Upper lobe of left lung (tissue), 6 donors: Measurements from ENCODE around the gene AADACL4. TPM values are rescaled to one million over a fixed set of nuclear protein-coding genes. Genes with fewer than 3 reads are reported as not detected.

Experiments
- ATAC-seq, 2 donors: fragments of 200-7000 bp; cut with Tn5 transposase; one replicate each; pipeline ENCODE4 v1.9.1; 2022; ENCODE audit warnings: mild to moderate bottlenecking in 2 of 2, moderate library complexity in 2 of 2; ENCODE audit not compliant: low FRiP score in 2 of 2
- DNase-seq, 2 donors: peaks; one replicate each; pipeline ENCODE4 v3.0.0-alpha.2; 2019 to 2020
- H3K27ac ChIP-seq, 4 donors: fragments of 200-600 bp; sonication (generic); one replicate each; pipeline ENCODE4 v1.5.1; 2016 to 2019
- H3K27me3 ChIP-seq, 4 donors: fragments of 200-600 bp; sonication (generic); one replicate each; pipeline ENCODE4 v1.5.1; 2017 to 2019
- H3K36me3 ChIP-seq, 4 donors: fragments of 200-600 bp; sonication (generic); one replicate each; pipeline ENCODE4 v1.5.1; 2016 to 2019
- H3K4me1 ChIP-seq, 4 donors: fragments of 200-600 bp; sonication (generic); one replicate each; pipeline ENCODE4 v1.5.1; 2018 to 2019
- H3K4me3 ChIP-seq, 4 donors: fragments of 200-600 bp; sonication (generic); one replicate each; pipeline ENCODE4 v1.5.1; 2017 to 2019; ENCODE audit warnings: mild to moderate bottlenecking in 2 of 4, moderate library complexity in 1 of 4
- H3K9me3 ChIP-seq, 4 donors: fragments of 200-600 bp; sonication (generic); one replicate each; pipeline ENCODE4 v1.5.1; 2018 to 2019
- CTCF ChIP-seq, 6 experiments: fragments of 450-650 bp in 4 of 6; fragments of 200-600 bp in 2 of 6; sonication (generic) in 2 of 6; IDR thresholded peaks; one replicate each; pipeline ENCODE4 v1.5.1; 2016 to 2019; ENCODE audit warnings: antibody characterized with exemption in 6 of 6
- EP300 ChIP-seq, 4 donors: sonication (generic); formaldehyde crosslinking; IDR thresholded peaks; one replicate each; pipeline ENCODE4 v1.5.1; 2017; ENCODE audit warnings: antibody characterized with exemption in 4 of 4, control low read depth in 2 of 4
- POLR2A ChIP-seq, 4 donors: fragments of 450-650 bp; IDR thresholded peaks; one replicate each; pipeline ENCODE4 v1.5.1; 2016 to 2017; ENCODE audit warnings: antibody characterized with exemption in 4 of 4, mild to moderate bottlenecking in 2 of 4
- POLR2AphosphoS5 ChIP-seq, 2 donors: sonication (generic); formaldehyde crosslinking; IDR thresholded peaks; one replicate each; pipeline ENCODE4 v1.5.1; 2017; ENCODE audit warnings: antibody characterized with exemption in 2 of 2
- whole genome bisulfite sequencing, 2 donors: methylation state at CpG; one replicate each; pipeline ENCODE4 v1.1.5; 2017 to 2018; 5-methylcytosine and 5-hydroxymethylcytosine counted together
- total RNA-seq, 6 donors: library from RNA; depleted of rRNA in 4 of 6; stranded (reverse); fragments of >200 nt in 4 of 6; gene quantifications; one replicate each; pipeline versions ENCODE4 v1.1.0 to v1.2.1, GENCODE V29; 2016 to 2021
- donor health status: DM: no; HTN: no; CAD: no; lungs with moderate emphysema.
- donor health status: DM: no; HTN: yes; CAD: no; lungs with severe emphysema.

The AADACL4 gene
- total RNA-seq, 6 donors from 2014 or later, result not detected

GRCh38 chr1:12604114-12604874, 39.6 kb upstream of the AADACL4 start:
- Histone ChIP-seq H3K4me1 (peaks cover 51 to 65% (median 58%) of the 10 kb centered on the region in 4 donors), H3K4me3 (no peak overlapping the region), H3K36me3 (peaks cover 0 to 5% (median 0%) of the 10 kb centered on the region in 4 donors), H3K27me3 (no peaks in the 10 kb centered on the region), H3K27ac (peak overlapping the region; percentile 52 to 76 (median 62)), H3K9me3 (no peaks in the 10 kb centered on the region)
- TF ChIP-seq CTCF (IDR thresholded peaks at IDR 0.05) (no peak), POLR2A (IDR thresholded peaks at IDR 0.05) (peak in 1 of 4 donors; percentile 15), POLR2AphosphoS5 (IDR thresholded peaks at IDR 0.05) (peak; percentile 91 to 95), EP300 (IDR thresholded peaks at IDR 0.05) (peak in 2 of 4 donors; percentile 81 to 91)
- WGBS, 2 donors, result 50 to 54% methylated on average over 16 of the region's 16 CpGs
- DNase-seq (peak in 1 of 2 donors; percentile 82), ATAC-seq (peak; percentile 88 to 90)

- Histone ChIP-seq H3K4me3 (no peak overlapping the region), H3K27ac (peak overlapping the region in 3 of 4 donors; percentile 52 to 76 (median 56)), H3K4me1 (peaks cover 51 to 58% (median 55%) of the 10 kb centered on the region in 4 donors), H3K36me3 (peaks cover 0 to 5% (median 0%) of the 10 kb centered on the region in 4 donors), H3K27me3 (no peaks in the 10 kb centered on the region), H3K9me3 (no peaks in the 10 kb centered on the region)
- DNase-seq (no peak), ATAC-seq (no peak)
- 81 to 90% methylated on average over 9 of the region's 9 CpGs for WGBS, 2 donors
- TF ChIP-seq POLR2AphosphoS5 (IDR thresholded peaks at IDR 0.05), result no peak
- TF ChIP-seq EP300 (IDR thresholded peaks at IDR 0.05), result no peak
- no peak for TF ChIP-seq POLR2A (IDR thresholded peaks at IDR 0.05)
- TF ChIP-seq CTCF (IDR thresholded peaks at IDR 0.05), result no peak
These were observed 38.9 kb upstream of the AADACL4 start for GRCh38 chr1:12604986-12605385.

GRCh38 chr1:12607263-12607662, 36.6 kb upstream of the AADACL4 start:
- Histone ChIP-seq H3K27ac (no peak overlapping the region), H3K9me3 (no peaks in the 10 kb centered on the region), H3K27me3 (no peaks in the 10 kb centered on the region), H3K4me1 (peaks cover 30 to 38% (median 33%) of the 10 kb centered on the region in 4 donors), H3K36me3 (peaks cover 0 to 20% (median 6%) of the 10 kb centered on the region in 4 donors), H3K4me3 (no peak overlapping the region)
- no peak for TF ChIP-seq EP300 (IDR thresholded peaks at IDR 0.05)
- TF ChIP-seq POLR2AphosphoS5 (IDR thresholded peaks at IDR 0.05), result no peak
- no peak for TF ChIP-seq POLR2A (IDR thresholded peaks at IDR 0.05)
- no peak for TF ChIP-seq CTCF (IDR thresholded peaks at IDR 0.05)
- 81 to 88% methylated on average over 3 of the region's 3 CpGs for WGBS, 2 donors
- no peak for ATAC-seq
- DNase-seq, result no peak

- peaks cover 0 to 21% (median 10%) of the 10 kb centered on the region in 4 donors for H3K36me3 ChIP-seq
- H3K27ac ChIP-seq, result peak overlapping the region in 3 of 4 donors; percentile 4 to 41 (median 20)
- 71 to 93% methylated on average over 5 of the region's 5 CpGs for WGBS, 2 donors
- no peak overlapping the region for H3K4me3 ChIP-seq
- peaks cover 19 to 30% (median 27%) of the 10 kb centered on the region in 4 donors for H3K4me1 ChIP-seq
- TF ChIP-seq POLR2AphosphoS5 (IDR thresholded peaks at IDR 0.05), result no peak
- no peak for TF ChIP-seq POLR2A (IDR thresholded peaks at IDR 0.05)
- TF ChIP-seq CTCF (IDR thresholded peaks at IDR 0.05), result no peak
- no peak for TF ChIP-seq EP300 (IDR thresholded peaks at IDR 0.05)
- no peaks in the 10 kb centered on the region for H3K9me3 ChIP-seq
- ATAC-seq (no peak), DNase-seq (no peak)
- H3K27me3 ChIP-seq, result no peaks in the 10 kb centered on the region
These were observed 35.5 kb upstream of the AADACL4 start for GRCh38 chr1:12608311-12608957.
